B cell (primary cell): ENCODE data around the gene LYPD3. TPM values are rescaled to one million over a fixed set of nuclear protein-coding genes. Genes with fewer than 3 reads are reported as not detected.
A peak's percentile ranks its signal among the peaks of the same experiment; 100 is the strongest.

ENCODE experiments used
- ATAC-seq: fragments of 200-7000 bp; cut with Tn5 transposase; one replicate; pipeline ENCODE4 v1.10.0; 2021; ENCODE audit warnings: low read depth, mild to moderate bottlenecking, moderate number of reproducible peaks, moderate library complexity
- CTCF ChIA-PET: fragments of 350-600 bp; sonication (Branson Sonifier 250); formaldehyde crosslinking; loops from one replicate; lab custom pipeline; 2021; ENCODE audit warnings: antibody characterized with exemption, inconsistent platforms; lab: Charles Lee
- POLR2A ChIA-PET: fragments of 350-600 bp; sonication (Branson Sonifier 250); formaldehyde crosslinking; loops from one replicate; lab custom pipeline; 2021; ENCODE audit warnings: antibody characterized with exemption; lab: Charles Lee
- DNase-seq: peaks from one replicate; pipeline ENCODE4 v3.0.0; 2013
- H2AFZ ChIP-seq: 2 replicates; pipeline ENCODE4 v1.6.1; 2012; ENCODE audit warnings: mild to moderate bottlenecking, low read depth, low read length; ENCODE audit not compliant: insufficient read depth, poor library complexity, severe bottlenecking
- H3K27ac ChIP-seq, 2 donors: 1 replicate in 1 of 2; 2 replicates in 1 of 2; pipeline ENCODE4 v1.5.1; 2012 to 2013; ENCODE audit warnings: low read length in 2 of 2, mild to moderate bottlenecking in 2 of 2, moderate library complexity in 1 of 2
- H3K27me3 ChIP-seq, 4 experiments: fragments of 200-600 bp in 1 of 4; sonication (generic) in 1 of 4; replicated peaks in 1 of 4; 1 replicate in 2 of 4; 2 replicates in 2 of 4; pipeline versions ENCODE4 v1.6.1 to v1.7.0; 2013 to 2016; ENCODE audit warnings: low read length in 3 of 4, mild to moderate bottlenecking in 2 of 4, mixed read lengths in 1 of 4, moderate library complexity in 1 of 4; ENCODE audit not compliant: insufficient read depth in 4 of 4, control insufficient read depth in 3 of 4; ENCODE audit errors: control extremely low read depth in 1 of 4
- H3K36me3 ChIP-seq, 2 experiments: replicated peaks in 1 of 2; 1 replicate in 1 of 2; 2 replicates in 1 of 2; pipeline versions ENCODE4 v1.6.1 to v1.7.1; 2013; ENCODE audit warnings: low read length in 1 of 2; ENCODE audit not compliant: insufficient read depth in 2 of 2, control insufficient read depth in 1 of 2; ENCODE audit errors: control extremely low read depth in 1 of 2, extremely low read depth in 1 of 2
- H3K4me1 ChIP-seq, 2 donors: fragments of 200-600 bp in 1 of 2; sonication (generic) in 1 of 2; 1 replicate in 1 of 2; 2 replicates in 1 of 2; pipeline versions ENCODE4 v1.5.1 to v1.6.1; 2013 to 2017; ENCODE audit warnings: low read length in 2 of 2; ENCODE audit not compliant: control insufficient read depth in 2 of 2, insufficient read depth in 2 of 2
- H3K4me2 ChIP-seq: replicated peaks from 2 replicates; pipeline ENCODE3; 2012; ENCODE audit warnings: mild to moderate bottlenecking, low read depth, low read length; ENCODE audit not compliant: poor library complexity, severe bottlenecking
- H3K4me3 ChIP-seq, 5 experiments: fragments of 200-600 bp in 1 of 5; sonication (generic) in 1 of 5; 1 replicate in 3 of 5; 2 replicates in 2 of 5; pipeline versions ENCODE4 v1.5.1 to v1.7.0; 2011 to 2016; ENCODE audit warnings: low read length in 4 of 5, mild to moderate bottlenecking in 4 of 5, low read depth in 2 of 5, control low read depth in 1 of 5, moderate library complexity in 1 of 5; ENCODE audit not compliant: insufficient read depth in 1 of 5; ENCODE audit errors: control extremely low read depth in 1 of 5, extremely low read depth in 1 of 5
- H3K79me2 ChIP-seq: fragments of 200-600 bp; sonication (generic); one replicate; pipeline ENCODE4 v1.6.0; 2016; ENCODE audit warnings: low read length; ENCODE audit not compliant: control insufficient read depth, insufficient read depth
- H3K9ac ChIP-seq: fragments of 200-600 bp; sonication (generic); 2 replicates; pipeline ENCODE4 v1.6.1; 2017; ENCODE audit warnings: mild to moderate bottlenecking, low read length, moderate library complexity
- H3K9me3 ChIP-seq, 3 donors: one replicate each; pipeline versions ENCODE4 v1.6.1 to v1.7.1; 2013; ENCODE audit warnings: low read length in 2 of 3; ENCODE audit not compliant: control insufficient read depth in 2 of 3, insufficient read depth in 1 of 3; ENCODE audit errors: control extremely low read depth in 1 of 3
- H4K20me1 ChIP-seq: 2 replicates; pipeline ENCODE4 v1.6.0; 2012; ENCODE audit warnings: mild to moderate bottlenecking, low read length; ENCODE audit not compliant: insufficient read depth, control insufficient read depth, poor library complexity, severe bottlenecking
- H3K27ac Mint-ChIP-seq: one replicate; pipeline ENCODE4 v1.8.0; 2021; ENCODE audit warnings: mixed read lengths
- H3K27me3 Mint-ChIP-seq: one replicate; pipeline ENCODE4 v1.8.0; 2021; ENCODE audit warnings: mixed read lengths
- H3K4me1 Mint-ChIP-seq: one replicate; pipeline ENCODE4 v1.8.0; 2021; ENCODE audit warnings: mixed read lengths
- H3K4me3 Mint-ChIP-seq: one replicate; pipeline ENCODE4 v1.8.0; 2021; ENCODE audit warnings: mixed read lengths
- H3K9me3 Mint-ChIP-seq: one replicate; pipeline ENCODE4 v1.8.0; 2022; ENCODE audit warnings: mixed read lengths; ENCODE audit not compliant: insufficient read depth
- EZH2 ChIP-seq: IDR thresholded peaks from 2 replicates; pipeline ENCODE4 v1.6.1; 2012; ENCODE audit warnings: borderline replicate concordance, low read depth, mild to moderate bottlenecking, moderate library complexity, low read length; ENCODE audit not compliant: insufficient read depth, poor library complexity, severe bottlenecking
- WGBS: methylation state at CpG from one replicate; pipeline ENCODE4 v1.1.5; 2013; ENCODE audit warnings: missing lambda C conversion rate; ENCODE audit not compliant: insufficient coverage; 5-methylcytosine and 5-hydroxymethylcytosine counted together
- intact Hi-C: fragments of 100-400 bp; cut with micrococcal nuclease; formaldehyde crosslinking; loops from one replicate; pipeline ENCODE4 v1.10.0; 2022
- polyA plus RNA-seq: library from polyadenylated mRNA; depleted of rRNA; stranded (reverse); fragments of >200 nt; gene quantifications from 2 replicates; pipeline ENCODE4 v1.2.3, GENCODE V29; 2012
- total RNA-seq, 2 donors: library from RNA; stranded (reverse); fragments of 120-200 nt in 1 of 2; gene quantifications; 1 replicate in 1 of 2; 2 replicates in 1 of 2; pipeline versions ENCODE4 v1.2.3 to v1.2.4, GENCODE V29; 2013 to 2022
- TF ChIP-seq, protein P1 (sequence below): fragments of 200-600 bp; IDR thresholded peaks from one replicate; pipeline ENCODE4 v1.8.0; 2022; ENCODE audit warnings: antibody characterized with exemption, mild to moderate bottlenecking

The LYPD3 gene
- total and polyA plus RNA-seq, 2 donors (not counting 1 experiment from before 2014, with no cell fraction given) = 0.27 to 2.2 TPM

- Mint-ChIP-seq H3K9me3 (no peaks in the 10 kb centered on the region), H3K4me3 (peak overlapping the region; percentile 90), H3K4me1 (peaks cover 13% of the 10 kb centered on the region), H3K27ac (no peak overlapping the region), H3K27me3 (no peaks in the 10 kb centered on the region)
- no peak overlapping the region for H3K9ac ChIP-seq
- no peaks in the 10 kb centered on the region for H4K20me1 ChIP-seq
- no peaks in the 10 kb centered on the region for H3K79me2 ChIP-seq
- ATAC-seq = no peak
- peaks cover 0 to 8% of the 10 kb centered on the region in 2 experiments for H3K36me3 ChIP-seq
- H3K9me3 ChIP-seq = no peaks in the 10 kb centered on the region
- no peak overlapping the region for H2AFZ ChIP-seq
- no CpG with 5 or more reads among the region's 4 CpGs for WGBS
- intact Hi-C loops = no loop called here
- TF ChIP-seq, protein P1, sequence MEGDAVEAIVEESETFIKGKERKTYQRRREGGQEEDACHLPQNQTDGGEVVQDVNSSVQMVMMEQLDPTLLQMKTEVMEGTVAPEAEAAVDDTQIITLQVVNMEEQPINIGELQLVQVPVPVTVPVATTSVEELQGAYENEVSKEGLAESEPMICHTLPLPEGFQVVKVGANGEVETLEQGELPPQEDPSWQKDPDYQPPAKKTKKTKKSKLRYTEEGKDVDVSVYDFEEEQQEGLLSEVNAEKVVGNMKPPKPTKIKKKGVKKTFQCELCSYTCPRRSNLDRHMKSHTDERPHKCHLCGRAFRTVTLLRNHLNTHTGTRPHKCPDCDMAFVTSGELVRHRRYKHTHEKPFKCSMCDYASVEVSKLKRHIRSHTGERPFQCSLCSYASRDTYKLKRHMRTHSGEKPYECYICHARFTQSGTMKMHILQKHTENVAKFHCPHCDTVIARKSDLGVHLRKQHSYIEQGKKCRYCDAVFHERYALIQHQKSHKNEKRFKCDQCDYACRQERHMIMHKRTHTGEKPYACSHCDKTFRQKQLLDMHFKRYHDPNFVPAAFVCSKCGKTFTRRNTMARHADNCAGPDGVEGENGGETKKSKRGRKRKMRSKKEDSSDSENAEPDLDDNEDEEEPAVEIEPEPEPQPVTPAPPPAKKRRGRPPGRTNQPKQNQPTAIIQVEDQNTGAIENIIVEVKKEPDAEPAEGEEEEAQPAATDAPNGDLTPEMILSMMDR = no peak
- no peak for TF ChIP-seq EZH2
- H3K27ac ChIP-seq = no peak overlapping the region
- ChIA-PET CTCF (interaction anchor here (1.2 to 3.4 kb wide), 3 partner anchors 11 to 48 kb away, joined by 3 to 11 read pairs (median 5); no protein-coding TSS in a partner anchor), POLR2A (interaction anchor here (0.6 kb wide), 1 partner anchor 15 kb away, joined by 4 read pairs; no protein-coding TSS in a partner anchor)
- H3K4me3 ChIP-seq = peak overlapping the region in 1 of 5 experiments; percentile 52
- peak overlapping the region; percentile 74 for H3K4me2 ChIP-seq
- peaks cover 4 to 13% of the 10 kb centered on the region in 2 donors for H3K4me1 ChIP-seq
- H3K27me3 ChIP-seq = no peaks in the 10 kb centered on the region
- DNase-seq = no peak
These were observed 9.1 kb upstream of the LYPD3 start for GRCh38 chr19:43474487-43474886.

GRCh38 chr19:43471091-43471490 lies 5.7 kb upstream of the LYPD3 start:
- Mint-ChIP-seq H3K27me3 (peaks cover under 1% of the 10 kb centered on the region), H3K9me3 (no peaks in the 10 kb centered on the region), H3K4me1 (peaks cover 12% of the 10 kb centered on the region), H3K27ac (no peak overlapping the region), H3K4me3 (no peak overlapping the region)
- DNase-seq = no peak
- CTCF ChIA-PET = interaction anchor here (1.4 kb wide), 1 partner anchor 10 kb away, joined by 3 read pairs; no protein-coding TSS in a partner anchor
- Histone ChIP-seq H3K4me3 (no peak overlapping the region), H3K27ac (no peak overlapping the region), H3K9ac (no peak overlapping the region), H3K4me1 (peaks cover 4 to 13% of the 10 kb centered on the region in 2 donors), H3K36me3 (no peaks in the 10 kb centered on the region), H3K4me2 (no peak overlapping the region), H3K79me2 (no peaks in the 10 kb centered on the region), H3K27me3 (peaks cover 0 to 2% (median under 1%) of the 10 kb centered on the region in 4 experiments), H4K20me1 (no peaks in the 10 kb centered on the region), H2AFZ (no peak overlapping the region), H3K9me3 (no peaks in the 10 kb centered on the region)
- WGBS = 85% methylated on average over 4 of the region's 5 CpGs
- intact Hi-C loops = no loop called here
- POLR2A ChIA-PET = no interaction called here
- ATAC-seq = no peak
- TF ChIP-seq EZH2 = no peak
- TF ChIP-seq, protein P1 = no peak
